Measurements from ENCODE around the gene RHBDD1.

GRCh38 chr2:226943862-226944620, 108.2 kb downstream of the RHBDD1 start:
- no peak for TF ChIP-seq CTCF (IDR thresholded peaks at IDR 0.05)
- TF ChIP-seq EP300 (IDR thresholded peaks at IDR 0.05), result no peak
- TF ChIP-seq POLR2A (IDR thresholded peaks at IDR 0.05), result no peak
